Lung (tissue), 12 donors: ENCODE data around the gene MYO10. TPM values are rescaled to one million over a fixed set of nuclear protein-coding genes. Genes with fewer than 3 reads are reported as not detected.

ENCODE experiments used
- ATAC-seq: fragments of 200-7000 bp; cut with Tn5 transposase; one replicate; pipeline ENCODE4 v1.9.1; 2020; ENCODE audit warnings: moderate number of reproducible peaks; ENCODE audit not compliant: insufficient read depth, low FRiP score
- DNase-seq, 3 donors: peaks; one replicate each; pipeline ENCODE4 v3.0.0-alpha.2; 2013 to 2017
- H3K27ac ChIP-seq, 2 donors: one replicate each; pipeline ENCODE4 v1.5.1; 2013; ENCODE audit warnings: mild to moderate bottlenecking in 2 of 2, moderate library complexity in 2 of 2, control low read depth in 1 of 2, inconsistent platforms in 1 of 2, low read depth in 1 of 2, low read length in 1 of 2
- H3K27me3 ChIP-seq, 3 donors: one replicate each; pipeline ENCODE4 v1.5.1; 2013; ENCODE audit warnings: low read length in 2 of 3; ENCODE audit not compliant: control insufficient read depth in 3 of 3, insufficient read depth in 3 of 3
- H3K36me3 ChIP-seq, 4 donors: one replicate each; pipeline ENCODE4 v1.5.1; 2013; ENCODE audit warnings: low read length in 4 of 4, mild to moderate bottlenecking in 1 of 4, moderate library complexity in 1 of 4; ENCODE audit not compliant: control insufficient read depth in 4 of 4, insufficient read depth in 4 of 4
- H3K4me1 ChIP-seq, 5 donors: one replicate each; pipeline ENCODE4 v1.5.1; 2013; ENCODE audit warnings: low read length in 5 of 5, mild to moderate bottlenecking in 2 of 5, moderate library complexity in 1 of 5; ENCODE audit not compliant: control insufficient read depth in 5 of 5, insufficient read depth in 5 of 5
- H3K4me3 ChIP-seq: one replicate; pipeline ENCODE4 v1.5.1; 2013; ENCODE audit warnings: mild to moderate bottlenecking, control low read depth, moderate library complexity
- H3K9ac ChIP-seq, 2 donors: one replicate each; pipeline ENCODE4 v1.5.1; 2013; ENCODE audit warnings: low read length in 2 of 2, control low read depth in 1 of 2; ENCODE audit not compliant: insufficient read depth in 1 of 2
- H3K9me3 ChIP-seq, 4 donors: one replicate each; pipeline ENCODE4 v1.5.1; 2013; ENCODE audit warnings: low read length in 3 of 4, mild to moderate bottlenecking in 1 of 4, moderate library complexity in 1 of 4; ENCODE audit not compliant: control insufficient read depth in 4 of 4, insufficient read depth in 3 of 4
- WGBS, 2 donors: extraction: QIAGEN DNeasy Blood & Tissue Kit; methylation state at CpG; one replicate each; pipeline ENCODE4 v1.1.7; 2013; 5-methylcytosine and 5-hydroxymethylcytosine counted together
- polyA plus RNA-seq, 2 donors: library from polyadenylated mRNA; stranded (reverse); fragments of 200-250 nt; gene quantifications; one replicate each; pipeline ENCODE4 v1.2.1, GENCODE V29; 2013
- total RNA-seq, 2 donors: library from RNA; depleted of rRNA in 1 of 2; stranded (reverse); fragments of >200 nt in 1 of 2; gene quantifications; one replicate each; pipeline ENCODE4 v1.2.1, GENCODE V29; 2014 to 2021
- TF ChIP-seq, protein P1 (sequence below): IDR thresholded peaks from 2 replicates; pipeline ENCODE4 v1.5.1; 2012; ENCODE audit warnings: mild to moderate bottlenecking; ENCODE audit errors: control extremely low read depth, extremely low read depth
- donor health status: control.
- donor health status: control.
- donor health status: Bipolar disorder and iron deficiency.
- donor health status: healthy.
- donor health status: DM: yes; HTN: yes; CAD: no.

Gene MYO10
- total and polyA plus RNA-seq, 4 donors = 10.6 to 71.5 (median 28.2) TPM

GRCh38 chr5:16946725-16947124 lies 10.6 kb upstream of the MYO10 start:
- ATAC-seq = no peak
- DNase-seq = no peak
- Histone ChIP-seq H3K4me3 (no peak overlapping the region), H3K9me3 (peaks cover 0 to 3% (median 1%) of the 10 kb centered on the region in 4 donors), H3K4me1 (no peaks in the 10 kb centered on the region), H3K9ac (no peak overlapping the region), H3K27ac (no peak overlapping the region), H3K36me3 (no peaks in the 10 kb centered on the region), H3K27me3 (no peaks in the 10 kb centered on the region)
- 71 to 91% methylated on average over 1 of the region's 1 CpG for WGBS, 2 donors
- TF ChIP-seq, protein P1, sequence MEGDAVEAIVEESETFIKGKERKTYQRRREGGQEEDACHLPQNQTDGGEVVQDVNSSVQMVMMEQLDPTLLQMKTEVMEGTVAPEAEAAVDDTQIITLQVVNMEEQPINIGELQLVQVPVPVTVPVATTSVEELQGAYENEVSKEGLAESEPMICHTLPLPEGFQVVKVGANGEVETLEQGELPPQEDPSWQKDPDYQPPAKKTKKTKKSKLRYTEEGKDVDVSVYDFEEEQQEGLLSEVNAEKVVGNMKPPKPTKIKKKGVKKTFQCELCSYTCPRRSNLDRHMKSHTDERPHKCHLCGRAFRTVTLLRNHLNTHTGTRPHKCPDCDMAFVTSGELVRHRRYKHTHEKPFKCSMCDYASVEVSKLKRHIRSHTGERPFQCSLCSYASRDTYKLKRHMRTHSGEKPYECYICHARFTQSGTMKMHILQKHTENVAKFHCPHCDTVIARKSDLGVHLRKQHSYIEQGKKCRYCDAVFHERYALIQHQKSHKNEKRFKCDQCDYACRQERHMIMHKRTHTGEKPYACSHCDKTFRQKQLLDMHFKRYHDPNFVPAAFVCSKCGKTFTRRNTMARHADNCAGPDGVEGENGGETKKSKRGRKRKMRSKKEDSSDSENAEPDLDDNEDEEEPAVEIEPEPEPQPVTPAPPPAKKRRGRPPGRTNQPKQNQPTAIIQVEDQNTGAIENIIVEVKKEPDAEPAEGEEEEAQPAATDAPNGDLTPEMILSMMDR = no peak

DNA sequence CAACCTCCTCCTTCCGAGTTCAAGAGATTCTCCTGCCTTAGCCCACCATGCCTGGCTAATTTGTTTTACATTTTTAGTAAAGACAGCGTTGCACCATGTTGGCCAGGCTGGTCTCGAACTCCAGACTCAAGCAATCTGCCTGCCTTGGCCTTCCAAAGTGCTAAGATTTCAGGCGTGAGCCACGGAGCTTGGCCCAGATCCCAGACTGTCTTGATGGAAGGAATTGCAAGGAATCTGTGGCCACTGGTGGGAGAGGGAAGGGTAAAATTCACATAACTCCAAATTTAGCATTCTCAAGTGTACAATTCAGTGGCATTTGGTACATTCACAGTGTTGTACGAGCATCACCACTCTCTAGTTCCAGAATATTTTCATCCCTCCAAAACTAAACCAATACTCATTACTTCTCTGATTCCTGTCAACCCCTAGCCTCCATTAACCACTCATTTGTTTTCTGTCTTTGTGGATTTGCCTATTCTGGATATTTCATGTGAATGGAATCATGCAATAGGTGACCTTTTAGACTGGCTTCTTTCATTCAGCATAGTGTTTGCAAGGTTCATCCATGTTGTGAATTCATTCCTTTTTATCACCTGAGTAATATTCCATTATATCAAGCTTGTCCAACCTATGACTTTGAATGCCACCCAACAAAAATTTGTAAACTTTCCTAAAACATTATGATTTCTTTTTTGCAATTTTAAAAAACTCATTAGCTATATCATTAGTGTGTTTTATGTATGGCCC lies 8.9 kb upstream of the MYO10 start:
- ATAC-seq (no peak), DNase-seq (no peak)
- WGBS, 2 donors = 80 to 89% methylated on average over 6 of the region's 6 CpGs
- H3K27ac ChIP-seq = no peak overlapping the region
- TF ChIP-seq, protein P1 = no peak
- peaks cover 0 to 3% (median 1%) of the 10 kb centered on the region in 4 donors for H3K9me3 ChIP-seq
- no peaks in the 10 kb centered on the region for H3K27me3 ChIP-seq
- H3K4me3 ChIP-seq = no peak overlapping the region
- H3K9ac ChIP-seq = no peak overlapping the region
- H3K4me1 ChIP-seq = peaks cover 0 to 3% (median 0%) of the 10 kb centered on the region in 5 donors
- no peaks in the 10 kb centered on the region for H3K36me3 ChIP-seq

DNA sequence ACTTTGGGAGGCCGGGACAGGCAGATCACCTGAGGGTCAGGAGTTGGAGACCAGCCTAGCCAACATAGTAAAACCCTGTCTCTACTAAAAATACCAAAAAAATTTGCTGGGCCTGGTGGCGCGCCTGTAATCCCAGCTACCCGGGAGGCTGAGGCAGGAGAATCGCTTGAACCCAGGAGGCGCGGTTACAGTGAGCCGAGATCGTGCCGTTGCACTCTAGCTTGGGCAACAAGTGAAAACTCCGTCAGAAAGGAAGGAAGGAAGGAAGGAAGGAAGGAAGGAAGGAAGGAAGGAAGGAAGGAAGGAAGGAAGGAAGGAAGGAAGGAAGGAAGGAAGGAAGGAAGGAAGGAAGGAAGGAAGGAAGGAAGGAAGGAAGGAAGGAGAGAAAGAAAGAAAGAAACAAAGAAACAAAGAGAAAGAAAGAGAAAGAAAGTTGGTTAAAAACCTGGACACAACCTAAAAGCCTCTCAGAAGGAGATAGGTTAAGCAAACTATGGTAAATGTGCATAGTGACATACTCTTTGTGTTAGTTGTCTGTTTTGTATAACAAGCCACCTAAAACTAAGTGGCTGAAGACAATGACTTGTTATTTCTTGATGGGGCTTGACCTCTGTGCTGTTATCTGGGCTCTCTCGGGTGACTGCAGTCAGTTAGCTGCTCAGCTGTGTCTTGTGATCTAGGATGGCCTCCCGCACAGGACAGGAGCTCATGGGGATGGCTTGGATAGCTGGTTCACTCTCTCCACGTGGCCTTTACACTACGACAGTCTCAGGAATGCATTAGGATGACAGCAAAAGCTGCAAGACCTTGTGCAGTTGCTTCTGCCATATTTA lies 8.0 kb upstream of the MYO10 start:
- ATAC-seq (no peak), DNase-seq (no peak)
- TF ChIP-seq, protein P1 = no peak
- Histone ChIP-seq H3K36me3 (no peaks in the 10 kb centered on the region), H3K4me3 (no peak overlapping the region), H3K9ac (no peak overlapping the region), H3K9me3 (peaks cover 0 to 3% (median 1%) of the 10 kb centered on the region in 4 donors), H3K27ac (no peak overlapping the region), H3K27me3 (no peaks in the 10 kb centered on the region), H3K4me1 (peaks cover 0 to 7% (median 0%) of the 10 kb centered on the region in 5 donors)
- 79 to 85% methylated on average over 15 of the region's 15 CpGs for WGBS, 2 donors
